Measurements from ENCODE around the gene CYP4Z1. TPM values are rescaled to one million over a fixed set of nuclear protein-coding genes. Genes with fewer than 3 reads are reported as not detected.
"Not testable (repeated sequence)": the region's sequence is repeated elsewhere in the genome, so short reads cannot be mapped to it uniquely, and the experiment has no call there.

Gene CYP4Z1
- total and polyA plus RNA-seq, 9 of the 15 experiments (the other 6 are each of a cell fraction or from before 2014, with no cell fraction given): not detected

- no peak for TF ChIP-seq ZNF449 (CRISPR knock-in tag; IDR thresholded peaks at IDR 0.05)
- TF ChIP-seq ZNF511 (CRISPR knock-in tag; IDR thresholded peaks at IDR 0.05): no peak
- no peak for TF ChIP-seq TCF15 (CRISPR knock-in tag; IDR thresholded peaks at IDR 0.05)
- no peak for TF ChIP-seq ZNF512 (tag; IDR thresholded peaks at IDR 0.05)
- TF ChIP-seq PHB (CRISPR knock-in tag; IDR thresholded peaks at IDR 0.05): no peak
- TF ChIP-seq OTX1 (CRISPR knock-in tag; IDR thresholded peaks at IDR 0.05): no peak
- no peak for TF ChIP-seq HNRNPUL1 (IDR thresholded peaks at IDR 0.05; ENCODE audit: low read length)
Measured at GRCh38 chr1:47128221-47128620, 61.2 kb downstream of the CYP4Z1 start (continued).

GRCh38 chr1:47128854-47129253 lies 61.8 kb downstream of the CYP4Z1 start:
- in situ Hi-C loops (cut with MboI); H3K9me1 ChIP-seq (ENCODE audit: control insufficient read depth, insufficient read depth, low read length); H3K4me2 ChIP-seq (ENCODE audit: insufficient read depth, low read length); CTCF ChIA-PET (ENCODE audit: low intra/inter-chr PET ratio); BruUV-seq (replicated peaks); ATAC-seq; H3K4me1 ChIP-seq (replicated peaks in 1 of 2; ENCODE audit: control insufficient read depth in 2 of 2, insufficient read depth in 2 of 2, low read length in 2 of 2); H3K27ac ChIP-seq (ENCODE audit: extremely low read depth, low read depth, low read length); DNase-seq (ENCODE audit: extremely low read depth in 1 of 4, low spot score in 3 of 4); H2AFZ ChIP-seq (ENCODE audit: low read depth, low read length); FAIRE-seq; H3K9ac ChIP-seq (ENCODE audit: insufficient read depth in 1 of 2, low read depth in 2 of 2, low read length in 2 of 2); H3K9me3 ChIP-seq (replicated peaks; ENCODE audit: control insufficient read depth, insufficient read depth, low read depth, low read length); H3K36me3 ChIP-seq (ENCODE audit: control insufficient read depth, insufficient read depth, low read length); H3K27me3 ChIP-seq (ENCODE audit: control insufficient read depth in 2 of 2, insufficient read depth in 2 of 2, low read length in 2 of 2); H3K79me2 ChIP-seq (ENCODE audit: control insufficient read depth, insufficient read depth, low read length); H4K20me1 ChIP-seq (replicated peaks; ENCODE audit: control insufficient read depth, insufficient read depth, low read length); intact Hi-C loops (cut with micrococcal nuclease); H3K4me3 ChIP-seq: not testable (repeated sequence)
- WGBS (ENCODE audit: insufficient coverage, low coverage, missing lambda C conversion rate): 4% methylated on average over 2 of the region's 2 CpGs
- POLR2A ChIA-PET: interaction anchor here (0.6 kb wide), 1 partner anchor 512 kb away, joined by 4 read pairs; no protein-coding TSS in a partner anchor

GRCh38 chr1:47129489-47130230 lies 62.6 kb downstream of the CYP4Z1 start:
- H3K79me2 ChIP-seq (ENCODE audit: control insufficient read depth, insufficient read depth, low read length); H4K20me1 ChIP-seq (replicated peaks; ENCODE audit: control insufficient read depth, insufficient read depth, low read length); H3K36me3 ChIP-seq (ENCODE audit: control insufficient read depth, insufficient read depth, low read length); H3K27ac ChIP-seq (ENCODE audit: extremely low read depth, low read depth, low read length); in situ Hi-C loops (cut with MboI); H3K4me2 ChIP-seq (ENCODE audit: insufficient read depth, low read length); intact Hi-C loops (cut with micrococcal nuclease); BruUV-seq (replicated peaks); H3K27me3 ChIP-seq (ENCODE audit: control insufficient read depth in 2 of 2, insufficient read depth in 2 of 2, low read length in 2 of 2); ATAC-seq; CTCF ChIA-PET (ENCODE audit: low intra/inter-chr PET ratio); H3K9me1 ChIP-seq (ENCODE audit: control insufficient read depth, insufficient read depth, low read length); H2AFZ ChIP-seq (ENCODE audit: low read depth, low read length); H3K9me3 ChIP-seq (replicated peaks; ENCODE audit: control insufficient read depth, insufficient read depth, low read depth, low read length); H3K9ac ChIP-seq (ENCODE audit: insufficient read depth in 1 of 2, low read depth in 2 of 2, low read length in 2 of 2); DNase-seq (ENCODE audit: extremely low read depth in 1 of 4, low spot score in 3 of 4); H3K4me1 ChIP-seq (replicated peaks in 1 of 2; ENCODE audit: control insufficient read depth in 2 of 2, insufficient read depth in 2 of 2, low read length in 2 of 2); POLR2A ChIA-PET; FAIRE-seq; H3K4me3 ChIP-seq: not testable (repeated sequence)
- WGBS (ENCODE audit: insufficient coverage, low coverage, missing lambda C conversion rate): 1% methylated on average over 8 of the region's 8 CpGs
